HUES64 (cell line): ENCODE measurements around the gene SDK1.

ENCODE experiments used
- H3K27ac ChIP-seq: 2 replicates; pipeline ENCODE4 v1.7.0; 2013; ENCODE audit warnings: low read depth, low read length, inconsistent platforms
- H3K27me3 ChIP-seq: 2 replicates; pipeline ENCODE4 v1.6.1; 2013; ENCODE audit warnings: mild to moderate bottlenecking, low read length; ENCODE audit not compliant: insufficient read depth
- H3K36me3 ChIP-seq: 2 replicates; pipeline ENCODE4 v1.6.1; 2013; ENCODE audit warnings: mild to moderate bottlenecking, low read length; ENCODE audit not compliant: insufficient read depth
- H3K4me1 ChIP-seq: 2 replicates; pipeline ENCODE4 v1.6.1; 2013; ENCODE audit warnings: mild to moderate bottlenecking, low read length, moderate library complexity; ENCODE audit not compliant: insufficient read depth
- H3K4me3 ChIP-seq: 2 replicates; pipeline ENCODE4 v1.5.1; 2013; ENCODE audit warnings: mild to moderate bottlenecking, low read length, moderate library complexity
- H3K9ac ChIP-seq: 2 replicates; pipeline ENCODE4 v1.6.1; 2013; ENCODE audit warnings: mild to moderate bottlenecking, low read depth, low read length
- H3K9me3 ChIP-seq: 2 replicates; pipeline ENCODE4 v1.6.1; 2013; ENCODE audit warnings: low read depth, low read length; ENCODE audit not compliant: insufficient read depth
- WGBS: fragments of 150-250, 120-280 bp; methylation state at CpG from one replicate; pipeline ENCODE4 v1.1.7; 2013; ENCODE audit warnings: missing lambda C conversion rate; 5-methylcytosine and 5-hydroxymethylcytosine counted together

The SDK1 gene

GRCh38 chr7:3884543-3884942 is 583.5 kb downstream of the SDK1 start:
- Histone ChIP-seq H3K9ac (no peak overlapping the region), H3K27ac (no peak overlapping the region), H3K4me1 (peaks cover 7% of the 10 kb centered on the region; the same call in 1 of the 2 replicates), H3K9me3 (no peaks in the 10 kb centered on the region), H3K27me3 (no peaks in the 10 kb centered on the region), H3K4me3 (no peak overlapping the region), H3K36me3 (no peaks in the 10 kb centered on the region)
- WGBS = 98% methylated on average over 6 of the region's 6 CpGs

- Histone ChIP-seq H3K36me3 (no peaks in the 10 kb centered on the region), H3K9me3 (no peaks in the 10 kb centered on the region), H3K27me3 (no peaks in the 10 kb centered on the region), H3K4me1 (peaks cover 7% of the 10 kb centered on the region; the same call in 1 of the 2 replicates), H3K27ac (no peak overlapping the region), H3K4me3 (no peak overlapping the region), H3K9ac (no peak overlapping the region)
- 90% methylated on average over 4 of the region's 4 CpGs for WGBS
Measured at GRCh38 chr7:3887096-3887690, 586.1 kb downstream of the SDK1 start.

DNA sequence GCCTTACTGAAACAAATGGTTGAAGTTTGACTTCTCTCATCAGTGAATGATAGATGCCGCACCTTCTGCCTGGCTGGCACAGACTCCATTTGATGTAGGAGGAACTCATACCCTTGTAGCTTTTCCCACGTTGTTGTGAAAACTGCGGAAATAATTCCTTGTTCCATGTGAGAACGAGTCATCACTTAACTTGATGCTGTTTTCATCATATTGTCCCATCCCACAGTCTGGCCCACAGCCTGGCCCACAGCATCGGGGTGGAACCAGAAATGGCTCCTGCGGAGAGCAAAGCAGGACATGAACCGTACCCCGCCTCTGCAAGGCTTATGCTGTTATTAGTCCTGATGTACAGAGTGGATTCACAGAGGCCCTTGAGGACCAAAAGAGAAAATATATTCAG is 587.0 kb downstream of the SDK1 start:
- H3K4me3 ChIP-seq = no peak overlapping the region
- no peak overlapping the region for H3K27ac ChIP-seq
- no peaks in the 10 kb centered on the region for H3K27me3 ChIP-seq
- no peaks in the 10 kb centered on the region for H3K9me3 ChIP-seq
- peaks cover 7% of the 10 kb centered on the region; the same call in 1 of the 2 replicates for H3K4me1 ChIP-seq
- H3K36me3 ChIP-seq = no peaks in the 10 kb centered on the region
- no peak overlapping the region for H3K9ac ChIP-seq
- 94% methylated on average over 8 of the region's 8 CpGs for WGBS

DNA sequence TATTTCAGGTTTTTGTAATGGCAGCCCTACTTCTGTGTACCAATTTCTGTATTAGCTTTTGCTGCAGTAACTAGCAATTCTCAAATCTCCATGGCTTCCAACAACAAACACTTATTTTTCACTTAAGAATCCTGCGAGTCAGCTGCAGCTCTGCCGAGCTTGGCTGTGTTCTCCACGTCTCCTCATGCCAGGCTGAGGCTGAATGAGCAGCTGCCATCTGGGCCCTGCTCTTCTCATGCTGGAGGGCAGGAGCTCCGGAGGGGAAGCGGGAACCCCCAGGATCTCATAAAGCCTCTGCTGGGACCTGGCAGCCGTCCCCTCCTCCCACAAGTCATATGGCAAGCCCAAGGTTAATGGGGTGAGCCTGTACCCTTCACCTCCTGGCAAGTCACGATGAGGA is 591.1 kb downstream of the SDK1 start:
- Histone ChIP-seq H3K9me3 (no peaks in the 10 kb centered on the region), H3K36me3 (no peaks in the 10 kb centered on the region), H3K4me3 (no peak overlapping the region), H3K4me1 (peaks cover 7% of the 10 kb centered on the region; the same call in 1 of the 2 replicates), H3K9ac (no peak overlapping the region), H3K27ac (no peak overlapping the region), H3K27me3 (no peaks in the 10 kb centered on the region)
- WGBS = 93% methylated on average over 7 of the region's 7 CpGs

DNA sequence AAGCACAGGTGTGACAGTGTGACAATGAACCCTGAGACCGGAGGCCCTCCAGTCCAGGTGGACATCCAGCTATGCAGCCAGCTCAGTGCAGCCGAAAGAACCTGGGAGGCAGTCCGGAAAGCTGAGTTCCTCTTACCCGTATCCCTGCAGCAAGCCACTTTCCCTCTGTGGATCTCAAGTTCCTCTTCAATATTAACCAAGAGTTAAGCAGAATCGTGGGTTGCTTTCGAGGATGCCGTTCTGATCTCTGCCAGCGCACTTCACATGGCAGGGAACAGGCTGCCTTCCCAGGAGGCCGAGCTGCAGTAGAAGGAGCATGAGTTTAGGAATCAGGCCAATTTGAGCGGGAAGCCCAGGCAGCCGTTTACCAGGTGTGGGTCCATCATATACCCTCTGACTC is 591.6 kb downstream of the SDK1 start:
- Histone ChIP-seq H3K9ac (no peak overlapping the region), H3K36me3 (no peaks in the 10 kb centered on the region), H3K27me3 (no peaks in the 10 kb centered on the region), H3K4me3 (no peak overlapping the region), H3K9me3 (no peaks in the 10 kb centered on the region), H3K4me1 (peaks cover 2% of the 10 kb centered on the region; the same call in 1 of the 2 replicates), H3K27ac (no peak overlapping the region)
- WGBS = 96% methylated on average over 11 of the region's 11 CpGs

DNA sequence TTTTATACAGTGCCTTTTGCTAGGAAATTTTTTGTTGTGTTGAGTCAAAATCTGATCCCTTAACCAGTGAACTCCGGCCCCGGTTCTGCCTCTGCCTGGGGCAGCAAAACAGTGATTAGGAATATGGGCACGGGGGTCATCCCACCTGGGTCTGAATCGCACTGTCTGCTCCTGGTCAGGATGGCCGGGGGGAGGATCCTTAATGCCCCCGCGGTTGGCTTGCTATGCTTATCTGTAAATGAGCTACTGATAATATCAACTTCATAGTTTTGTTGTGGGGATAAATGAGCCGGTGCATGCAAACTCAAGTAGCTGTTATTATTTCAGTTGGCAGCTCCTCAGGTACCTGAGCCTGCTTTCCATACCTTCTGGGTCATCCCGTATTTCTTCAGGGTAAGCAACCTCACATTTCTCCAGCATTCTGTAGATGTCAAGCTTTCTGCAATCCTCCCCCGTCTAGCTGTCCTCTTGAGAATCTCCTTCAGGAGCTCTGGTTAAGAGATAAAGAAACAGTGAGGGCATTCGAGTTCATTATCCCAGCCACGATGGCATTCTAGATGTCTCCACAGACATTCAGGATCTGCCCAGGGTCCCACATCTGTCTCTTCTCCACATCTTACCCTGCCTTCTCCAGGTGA is 592.2 kb downstream of the SDK1 start:
- 0 out of 2 replicates have a peak, but pooled peaks cover 2% of the 10 kb centered on the region for H3K4me1 ChIP-seq
- H3K27me3 ChIP-seq = no peaks in the 10 kb centered on the region
- H3K9me3 ChIP-seq = no peaks in the 10 kb centered on the region
- no peaks in the 10 kb centered on the region for H3K36me3 ChIP-seq
- H3K4me3 ChIP-seq = no peak overlapping the region
- H3K27ac ChIP-seq = no peak overlapping the region
- 95% methylated on average over 12 of the region's 12 CpGs for WGBS
- H3K9ac ChIP-seq = no peak overlapping the region

- Histone ChIP-seq H3K36me3 (no peaks in the 10 kb centered on the region), H3K27ac (no peak overlapping the region), H3K9ac (no peak overlapping the region), H3K9me3 (no peaks in the 10 kb centered on the region), H3K4me3 (no peak overlapping the region), H3K27me3 (no peaks in the 10 kb centered on the region), H3K4me1 (0 out of 2 replicates have a peak, but pooled peaks cover 2% of the 10 kb centered on the region)
- 94% methylated on average over 3 of the region's 4 CpGs for WGBS
Measured at GRCh38 chr7:3893789-3894153, 592.7 kb downstream of the SDK1 start.

DNA sequence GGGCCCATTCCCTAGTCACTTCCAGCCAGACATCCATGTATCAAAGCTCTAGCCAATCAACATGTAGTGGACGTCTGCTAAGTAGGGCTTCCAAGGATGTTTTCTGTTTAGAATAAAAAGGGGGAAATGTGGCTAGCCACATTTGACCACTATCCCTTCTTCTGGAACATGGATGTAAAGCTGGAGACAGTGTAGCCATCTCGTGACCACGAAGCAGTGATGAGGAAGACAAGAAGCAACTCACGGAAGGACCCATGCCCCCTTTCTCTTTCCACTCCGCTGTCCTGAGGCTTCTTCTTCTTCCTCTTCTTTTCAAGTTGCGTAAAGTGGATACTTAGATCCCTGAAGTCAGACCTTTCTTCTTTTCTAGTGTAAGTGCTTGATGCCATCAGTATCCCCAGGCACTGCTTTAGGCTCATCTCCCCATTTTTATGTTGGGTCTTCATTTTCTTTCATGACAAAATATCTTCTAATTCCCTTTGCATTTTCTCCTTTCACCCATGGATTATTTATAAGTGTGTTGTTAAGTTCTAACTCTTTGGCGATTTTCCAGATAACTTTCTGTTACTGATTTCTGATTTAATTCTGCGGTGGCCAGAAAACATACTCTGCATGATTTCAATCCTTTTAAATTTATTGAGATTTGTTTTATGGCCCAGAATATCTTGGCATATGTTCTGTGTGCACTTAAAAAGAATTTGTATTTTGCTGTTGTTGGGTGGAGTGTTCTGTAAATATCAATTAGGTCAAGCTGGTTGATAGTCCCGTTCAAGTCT is 594.5 kb downstream of the SDK1 start:
- H3K27me3 ChIP-seq = no peaks in the 10 kb centered on the region
- WGBS = 94% methylated on average over 8 of the region's 9 CpGs
- no peaks in the 10 kb centered on the region for H3K9me3 ChIP-seq
- no peak overlapping the region for H3K4me3 ChIP-seq
- H3K36me3 ChIP-seq = no peaks in the 10 kb centered on the region
- H3K9ac ChIP-seq = no peak overlapping the region
- H3K27ac ChIP-seq = no peak overlapping the region
- H3K4me1 ChIP-seq = 0 out of 2 replicates have a peak, but pooled peaks cover 2% of the 10 kb centered on the region

DNA sequence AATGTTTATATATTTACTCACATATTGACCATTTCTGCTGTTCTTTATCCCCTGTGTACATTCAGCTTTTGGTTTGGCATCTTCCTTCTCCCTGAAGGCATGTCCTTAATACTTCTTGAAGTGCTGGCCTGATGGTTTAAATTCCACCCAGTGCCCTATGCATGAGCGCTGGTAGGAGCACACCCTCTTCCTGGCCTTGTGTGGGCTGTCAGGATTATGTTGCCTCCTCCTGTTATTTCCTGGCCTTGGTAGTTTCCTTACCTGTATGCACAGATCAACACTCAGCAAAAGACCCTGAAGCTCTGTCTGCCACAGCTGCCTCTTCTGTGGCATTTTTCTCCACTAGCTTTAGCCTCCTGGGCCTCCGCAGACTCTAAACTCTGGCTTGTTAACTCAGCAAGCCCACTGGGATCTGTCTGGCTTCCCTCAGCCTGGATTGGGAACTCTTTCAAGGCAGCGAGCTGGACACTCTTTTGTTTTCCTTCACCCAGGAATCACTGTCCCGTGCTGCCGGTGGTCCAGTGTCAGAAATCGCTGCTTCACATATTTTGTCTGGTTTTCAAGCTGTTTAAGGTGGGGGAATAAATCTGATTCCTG is 595.2 kb downstream of the SDK1 start:
- Histone ChIP-seq H3K36me3 (no peaks in the 10 kb centered on the region), H3K9me3 (no peaks in the 10 kb centered on the region)
- WGBS = 92% methylated on average over 6 of the region's 6 CpGs

DNA sequence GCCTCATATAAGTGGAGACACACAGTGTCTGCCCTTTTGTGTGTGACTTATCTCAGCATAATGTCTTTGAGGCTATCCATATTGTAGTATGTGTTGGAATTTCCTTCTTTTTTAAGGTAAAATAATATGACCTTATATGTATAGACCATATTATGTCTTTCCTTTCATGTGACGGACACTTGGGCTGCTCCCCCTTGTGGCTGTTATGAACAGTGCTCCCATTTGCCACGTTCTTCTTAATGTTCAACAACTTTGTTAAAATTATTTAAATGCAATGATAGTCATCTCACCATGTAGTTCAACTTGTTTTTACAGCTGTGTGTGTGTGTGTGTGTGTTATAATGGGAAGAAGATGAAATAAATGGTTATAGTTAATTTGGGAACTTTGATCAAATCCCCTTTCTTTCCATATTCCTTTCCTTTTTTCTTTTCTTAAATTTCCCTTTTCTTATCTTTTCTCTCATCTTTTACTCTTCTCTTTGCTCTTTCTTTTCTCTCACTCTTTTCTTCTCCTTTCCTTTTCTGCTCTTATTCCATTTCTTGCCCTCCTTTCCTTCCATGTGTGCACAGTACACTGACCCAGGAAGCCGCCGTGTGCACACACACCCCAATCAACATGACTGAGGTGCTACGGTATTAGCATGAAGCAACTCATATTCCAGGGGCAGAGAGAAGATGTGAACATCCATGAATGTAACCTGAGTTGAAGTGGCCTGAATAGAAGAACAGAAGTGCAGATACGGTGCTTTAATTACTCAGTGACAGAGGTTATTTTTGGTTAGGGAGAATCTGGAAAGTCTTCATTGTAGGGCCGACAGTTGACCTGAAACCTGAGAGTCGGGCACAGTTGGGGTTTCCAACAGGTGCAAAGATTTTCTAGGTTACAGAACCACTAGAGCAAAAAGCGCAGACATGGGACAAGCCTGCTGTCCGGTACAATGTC is 596.6 kb downstream of the SDK1 start:
- Histone ChIP-seq H3K36me3 (no peaks in the 10 kb centered on the region), H3K27me3 (no peaks in the 10 kb centered on the region), H3K9me3 (no peaks in the 10 kb centered on the region), H3K4me1 (0 out of 2 replicates have a peak, but pooled peaks cover 2% of the 10 kb centered on the region), H3K9ac (no peak overlapping the region), H3K4me3 (no peak overlapping the region), H3K27ac (no peak overlapping the region)
- 95% methylated on average over 8 of the region's 10 CpGs for WGBS

More for the DNA sequence above, 595.2 kb downstream of the SDK1 start:
- Histone ChIP-seq H3K27ac (no peak overlapping the region), H3K4me3 (no peak overlapping the region), H3K4me1 (0 out of 2 replicates have a peak, but pooled peaks cover 2% of the 10 kb centered on the region), H3K9ac (no peak overlapping the region), H3K27me3 (no peaks in the 10 kb centered on the region)
